HepG2 (cell line): ENCODE data around the gene ONECUT2. TPM values are rescaled to one million over a fixed set of nuclear protein-coding genes. Genes with fewer than 3 reads are reported as not detected.

Source experiments
- BRD4 ChIP-seq: sonication (generic); formaldehyde crosslinking; IDR thresholded peaks from 2 replicates; pipeline ENCODE4 v1.4.0; 2020; ENCODE audit warnings: missing genetic modification reagents
- CREM ChIP-seq, 2 experiments: sonication (generic) in 1 of 2; formaldehyde crosslinking in 1 of 2; IDR thresholded peaks; 2 replicates each; pipeline versions ENCODE4 v1.4.0 to v1.6.1; 2016 to 2020; ENCODE audit warnings: antibody characterized with exemption in 1 of 2, mild to moderate bottlenecking in 1 of 2, missing genetic modification reagents in 1 of 2
- MIER2 ChIP-seq: IDR thresholded peaks from 2 replicates; pipeline ENCODE4 v1.6.1; 2016; ENCODE audit warnings: missing biosample characterization, missing genetic modification reagents
- POLR2AphosphoS2 ChIP-seq: IDR thresholded peaks from 2 replicates; pipeline ENCODE4 v1.6.1; 2011; ENCODE audit warnings: low read depth, low read length, improper control_type of control experiment
- SRSF9 ChIP-seq: fragments of 200-400 bp; formaldehyde crosslinking; IDR thresholded peaks from 2 replicates; pipeline ENCODE4 v1.6.1; 2018; ENCODE audit warnings: borderline replicate concordance, mild to moderate bottlenecking, low read depth, low read length; ENCODE audit not compliant: insufficient read depth, poor library complexity, severe bottlenecking
- ZBTB20 ChIP-seq: sonication (generic); formaldehyde crosslinking; IDR thresholded peaks from 2 replicates; pipeline ENCODE4 v1.8.1; 2023; ENCODE audit warnings: missing genetic modification reagents, low read depth, mild to moderate bottlenecking, borderline replicate concordance
- ZFY ChIP-seq: sonication (generic); formaldehyde crosslinking; IDR thresholded peaks from 2 replicates; pipeline ENCODE4 v1.4.0; 2020; ENCODE audit warnings: missing genetic modification reagents
- ZNF343 ChIP-seq: sonication (generic); formaldehyde crosslinking; IDR thresholded peaks from 2 replicates; pipeline ENCODE4 v1.4.0; 2020; ENCODE audit warnings: mild to moderate bottlenecking, missing genetic modification reagents
- ZNF773 ChIP-seq: sonication (generic); formaldehyde crosslinking; IDR thresholded peaks from 2 replicates; pipeline ENCODE4 v1.4.0; 2020; ENCODE audit warnings: missing genetic modification reagents, borderline replicate concordance
- polyA plus RNA-seq, 8 experiments: library from polyadenylated mRNA; depleted of rRNA in 3 of 8; stranded (reverse) in 7 of 8; unstranded in 1 of 8; fragments of >200 nt; fragmentation: Illumina TruSeq in 4 of 8; extraction: Trizol in 4 of 8; gene quantifications; 2 replicates each; pipeline versions ENCODE4 v1.2.1 to v1.2.3, GENCODE V29; 2011 to 2016; ENCODE audit warnings: low read depth in 4 of 8, missing spikeins in 1 of 8, mixed read lengths in 1 of 8; ENCODE audit not compliant: insufficient read depth in 1 of 8
- total RNA-seq, 5 experiments: library from RNA; depleted of rRNA; stranded (reverse); fragments of >200 nt; fragmentation: Illumina TruSeq; extraction: Trizol; gene quantifications; 2 replicates each; pipeline ENCODE4 v1.2.3, GENCODE V29; 2016; ENCODE audit warnings: low read depth in 1 of 5
- TF ChIP-seq, protein P1 (sequence below): sonication (generic); formaldehyde crosslinking; IDR thresholded peaks from 2 replicates; pipeline ENCODE4 v1.5.0; 2020; ENCODE audit warnings: missing genetic modification reagents, mild to moderate bottlenecking, borderline replicate concordance
- TF ChIP-seq, protein P2 (sequence below): IDR thresholded peaks from 2 replicates; pipeline ENCODE4 v1.6.1; 2012; ENCODE audit warnings: inconsistent platforms
- TF ChIP-seq, protein P3 (sequence below): sonication (generic); formaldehyde crosslinking; IDR thresholded peaks from 2 replicates; pipeline ENCODE4 v1.5.1; 2020; ENCODE audit warnings: mild to moderate bottlenecking, missing genetic modification reagents, moderate library complexity
- TF ChIP-seq, protein P4 (sequence below): sonication (generic); formaldehyde crosslinking; IDR thresholded peaks from 2 replicates; pipeline ENCODE4 v1.4.0; 2020; ENCODE audit warnings: mild to moderate bottlenecking, missing genetic modification reagents
- TF ChIP-seq, protein P5 (sequence below), 2 experiments: sonication (generic) in 1 of 2; formaldehyde crosslinking in 1 of 2; IDR thresholded peaks; 2 replicates each; pipeline versions ENCODE4 v1.4.0 to v1.6.1; 2018 to 2020; ENCODE audit warnings: missing genetic modification reagents in 2 of 2, borderline replicate concordance in 1 of 2, low read depth in 1 of 2, mild to moderate bottlenecking in 1 of 2, missing biosample characterization in 1 of 2
- TF ChIP-seq, protein P6 (sequence below): sonication (generic); formaldehyde crosslinking; IDR thresholded peaks from 2 replicates; pipeline ENCODE4 v1.5.0; 2020; ENCODE audit warnings: missing genetic modification reagents
- TF ChIP-seq, protein P7 (sequence below): IDR thresholded peaks from 2 replicates; pipeline ENCODE4 v1.6.1; 2016
- TF ChIP-seq, protein P8 (sequence below): sonication (generic); formaldehyde crosslinking; conservative IDR thresholded peaks from 2 replicates; pipeline ENCODE4 v1.8.0; 2022; ENCODE audit warnings: mild to moderate bottlenecking, moderate library complexity, missing genetic modification reagents

The ONECUT2 gene
- total and polyA plus RNA-seq, 2 of the 13 experiments (the other 11 are each of a cell fraction or from before 2014, with no cell fraction given) = 3.0 to 3.2 TPM

DNA sequence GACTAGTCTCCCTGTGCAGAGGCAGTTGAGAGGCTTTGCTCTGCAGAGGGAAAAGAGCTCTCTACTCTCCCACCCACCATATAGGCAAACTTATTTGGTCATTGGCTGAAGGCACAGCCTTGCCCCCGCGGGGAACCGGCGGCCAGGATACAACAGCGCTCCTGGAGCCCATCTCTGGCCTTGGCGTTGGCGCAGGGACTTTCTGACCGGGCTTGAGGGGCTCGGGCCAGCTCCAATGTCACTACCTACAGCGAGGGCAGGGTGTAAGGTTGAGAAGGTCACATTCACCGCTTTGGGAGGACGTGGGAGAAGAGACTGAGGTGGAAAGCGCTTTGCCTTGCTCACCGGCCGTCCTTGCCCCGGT, 2.2 kb downstream of the ONECUT2 start (continued):
- TF ChIP-seq MIER2 (no peak), POLR2AphosphoS2 (no peak), ZNF343 (CRISPR knock-in tag) (0 out of 2 replicates have a peak, but pooled peaks have one; percentile 11), SRSF9 (no peak), ZFY (CRISPR knock-in tag) (peak; percentile 11; the same call in 1 of the 2 replicates), BRD4 (no peak), CREM (IDR thresholded peaks at IDR 0.05) (no peak), CREM (CRISPR knock-in tag; IDR thresholded peaks at IDR 0.05) (no peak), ZNF773 (CRISPR knock-in tag) (no peak), ZBTB20 (CRISPR knock-in tag) (peak; percentile 29; the same call in 1 of the 2 replicates)
- TF ChIP-seq, protein P1, sequence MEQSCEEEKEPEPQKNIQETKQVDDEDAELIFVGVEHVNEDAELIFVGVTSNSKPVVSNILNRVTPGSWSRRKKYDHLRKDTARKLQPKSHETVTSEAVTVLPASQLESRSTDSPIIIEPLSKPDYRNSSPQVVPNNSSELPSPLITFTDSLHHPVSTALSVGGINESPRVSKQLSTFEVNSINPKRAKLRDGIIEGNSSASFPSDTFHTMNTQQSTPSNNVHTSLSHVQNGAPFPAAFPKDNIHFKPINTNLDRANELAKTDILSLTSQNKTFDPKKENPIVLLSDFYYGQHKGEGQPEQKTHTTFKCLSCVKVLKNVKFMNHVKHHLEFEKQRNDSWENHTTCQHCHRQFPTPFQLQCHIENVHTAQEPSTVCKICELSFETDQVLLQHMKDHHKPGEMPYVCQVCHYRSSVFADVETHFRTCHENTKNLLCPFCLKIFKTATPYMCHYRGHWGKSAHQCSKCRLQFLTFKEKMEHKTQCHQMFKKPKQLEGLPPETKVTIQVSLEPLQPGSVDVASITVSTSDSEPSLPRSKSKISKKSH (CRISPR knock-in tag) = 0 out of 2 replicates have a peak, but pooled peaks have one; percentile 9
- TF ChIP-seq, protein P2, sequence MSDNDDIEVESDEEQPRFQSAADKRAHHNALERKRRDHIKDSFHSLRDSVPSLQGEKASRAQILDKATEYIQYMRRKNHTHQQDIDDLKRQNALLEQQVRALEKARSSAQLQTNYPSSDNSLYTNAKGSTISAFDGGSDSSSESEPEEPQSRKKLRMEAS = 0 out of 2 replicates have a peak, but pooled peaks have one; percentile 14
- TF ChIP-seq, protein P3, sequence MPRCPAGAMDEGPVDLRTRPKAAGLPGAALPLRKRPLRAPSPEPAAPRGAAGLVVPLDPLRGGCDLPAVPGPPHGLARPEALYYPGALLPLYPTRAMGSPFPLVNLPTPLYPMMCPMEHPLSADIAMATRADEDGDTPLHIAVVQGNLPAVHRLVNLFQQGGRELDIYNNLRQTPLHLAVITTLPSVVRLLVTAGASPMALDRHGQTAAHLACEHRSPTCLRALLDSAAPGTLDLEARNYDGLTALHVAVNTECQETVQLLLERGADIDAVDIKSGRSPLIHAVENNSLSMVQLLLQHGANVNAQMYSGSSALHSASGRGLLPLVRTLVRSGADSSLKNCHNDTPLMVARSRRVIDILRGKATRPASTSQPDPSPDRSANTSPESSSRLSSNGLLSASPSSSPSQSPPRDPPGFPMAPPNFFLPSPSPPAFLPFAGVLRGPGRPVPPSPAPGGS (CRISPR knock-in tag) = no peak
- TF ChIP-seq, protein P4, sequence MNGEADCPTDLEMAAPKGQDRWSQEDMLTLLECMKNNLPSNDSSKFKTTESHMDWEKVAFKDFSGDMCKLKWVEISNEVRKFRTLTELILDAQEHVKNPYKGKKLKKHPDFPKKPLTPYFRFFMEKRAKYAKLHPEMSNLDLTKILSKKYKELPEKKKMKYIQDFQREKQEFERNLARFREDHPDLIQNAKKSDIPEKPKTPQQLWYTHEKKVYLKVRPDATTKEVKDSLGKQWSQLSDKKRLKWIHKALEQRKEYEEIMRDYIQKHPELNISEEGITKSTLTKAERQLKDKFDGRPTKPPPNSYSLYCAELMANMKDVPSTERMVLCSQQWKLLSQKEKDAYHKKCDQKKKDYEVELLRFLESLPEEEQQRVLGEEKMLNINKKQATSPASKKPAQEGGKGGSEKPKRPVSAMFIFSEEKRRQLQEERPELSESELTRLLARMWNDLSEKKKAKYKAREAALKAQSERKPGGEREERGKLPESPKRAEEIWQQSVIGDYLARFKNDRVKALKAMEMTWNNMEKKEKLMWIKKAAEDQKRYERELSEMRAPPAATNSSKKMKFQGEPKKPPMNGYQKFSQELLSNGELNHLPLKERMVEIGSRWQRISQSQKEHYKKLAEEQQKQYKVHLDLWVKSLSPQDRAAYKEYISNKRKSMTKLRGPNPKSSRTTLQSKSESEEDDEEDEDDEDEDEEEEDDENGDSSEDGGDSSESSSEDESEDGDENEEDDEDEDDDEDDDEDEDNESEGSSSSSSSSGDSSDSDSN = peak; percentile 50
- TF ChIP-seq, protein P5, sequence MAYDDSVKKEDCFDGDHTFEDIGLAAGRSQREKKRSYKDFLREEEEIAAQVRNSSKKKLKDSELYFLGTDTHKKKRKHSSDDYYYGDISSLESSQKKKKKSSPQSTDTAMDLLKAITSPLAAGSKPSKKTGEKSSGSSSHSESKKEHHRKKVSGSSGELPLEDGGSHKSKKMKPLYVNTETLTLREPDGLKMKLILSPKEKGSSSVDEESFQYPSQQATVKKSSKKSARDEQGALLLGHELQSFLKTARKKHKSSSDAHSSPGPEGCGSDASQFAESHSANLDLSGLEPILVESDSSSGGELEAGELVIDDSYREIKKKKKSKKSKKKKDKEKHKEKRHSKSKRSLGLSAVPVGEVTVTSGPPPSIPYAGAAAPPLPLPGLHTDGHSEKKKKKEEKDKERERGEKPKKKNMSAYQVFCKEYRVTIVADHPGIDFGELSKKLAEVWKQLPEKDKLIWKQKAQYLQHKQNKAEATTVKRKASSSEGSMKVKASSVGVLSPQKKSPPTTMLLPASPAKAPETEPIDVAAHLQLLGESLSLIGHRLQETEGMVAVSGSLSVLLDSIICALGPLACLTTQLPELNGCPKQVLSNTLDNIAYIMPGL (CRISPR knock-in tag; IDR thresholded peaks at IDR 0.05; ENCODE audit: borderline replicate concordance in 1 of 2, low read depth in 1 of 2) = peak in 1 of 2 experiments; percentile 49; a peak in 1 of 4 replicates
- TF ChIP-seq, protein P6, sequence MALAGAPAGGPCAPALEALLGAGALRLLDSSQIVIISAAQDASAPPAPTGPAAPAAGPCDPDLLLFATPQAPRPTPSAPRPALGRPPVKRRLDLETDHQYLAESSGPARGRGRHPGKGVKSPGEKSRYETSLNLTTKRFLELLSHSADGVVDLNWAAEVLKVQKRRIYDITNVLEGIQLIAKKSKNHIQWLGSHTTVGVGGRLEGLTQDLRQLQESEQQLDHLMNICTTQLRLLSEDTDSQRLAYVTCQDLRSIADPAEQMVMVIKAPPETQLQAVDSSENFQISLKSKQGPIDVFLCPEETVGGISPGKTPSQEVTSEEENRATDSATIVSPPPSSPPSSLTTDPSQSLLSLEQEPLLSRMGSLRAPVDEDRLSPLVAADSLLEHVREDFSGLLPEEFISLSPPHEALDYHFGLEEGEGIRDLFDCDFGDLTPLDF (CRISPR knock-in tag) = peak; percentile 45; the same call in 1 of the 2 replicates
- TF ChIP-seq, protein P7, sequence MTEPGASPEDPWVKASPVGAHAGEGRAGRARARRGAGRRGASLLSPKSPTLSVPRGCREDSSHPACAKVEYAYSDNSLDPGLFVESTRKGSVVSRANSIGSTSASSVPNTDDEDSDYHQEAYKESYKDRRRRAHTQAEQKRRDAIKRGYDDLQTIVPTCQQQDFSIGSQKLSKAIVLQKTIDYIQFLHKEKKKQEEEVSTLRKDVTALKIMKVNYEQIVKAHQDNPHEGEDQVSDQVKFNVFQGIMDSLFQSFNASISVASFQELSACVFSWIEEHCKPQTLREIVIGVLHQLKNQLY (CRISPR knock-in tag) = no peak
- TF ChIP-seq, protein P8, sequence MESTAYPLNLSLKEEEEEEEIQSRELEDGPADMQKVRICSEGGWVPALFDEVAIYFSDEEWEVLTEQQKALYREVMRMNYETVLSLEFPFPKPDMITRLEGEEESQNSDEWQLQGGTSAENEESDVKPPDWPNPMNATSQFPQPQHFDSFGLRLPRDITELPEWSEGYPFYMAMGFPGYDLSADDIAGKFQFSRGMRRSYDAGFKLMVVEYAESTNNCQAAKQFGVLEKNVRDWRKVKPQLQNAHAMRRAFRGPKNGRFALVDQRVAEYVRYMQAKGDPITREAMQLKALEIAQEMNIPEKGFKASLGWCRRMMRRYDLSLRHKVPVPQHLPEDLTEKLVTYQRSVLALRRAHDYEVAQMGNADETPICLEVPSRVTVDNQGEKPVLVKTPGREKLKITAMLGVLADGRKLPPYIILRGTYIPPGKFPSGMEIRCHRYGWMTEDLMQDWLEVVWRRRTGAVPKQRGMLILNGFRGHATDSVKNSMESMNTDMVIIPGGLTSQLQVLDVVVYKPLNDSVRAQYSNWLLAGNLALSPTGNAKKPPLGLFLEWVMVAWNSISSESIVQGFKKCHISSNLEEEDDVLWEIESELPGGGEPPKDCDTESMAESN = no peak
